H9 (cell line): Measurements from ENCODE around the gene HSD17B3. TPM values are rescaled to one million over a fixed set of nuclear protein-coding genes. Genes with fewer than 3 reads are reported as not detected.

Experiments used
- DNase-seq: peaks from one replicate; pipeline ENCODE4 v3.0.0-alpha.2; 2017
- H2AFZ ChIP-seq: one replicate; pipeline ENCODE4 v1.6.1; 2013; ENCODE audit warnings: mild to moderate bottlenecking, low read length, control low read depth, moderate library complexity
- H2AK5ac ChIP-seq: 2 replicates; pipeline ENCODE4 v1.6.1; 2013; ENCODE audit warnings: low read length, control low read depth, mixed read lengths; ENCODE audit not compliant: insufficient read length
- H2BK120ac ChIP-seq: one replicate; pipeline ENCODE4 v1.6.1; 2013; ENCODE audit warnings: low read depth, mild to moderate bottlenecking, low read length, control low read depth, inconsistent platforms; ENCODE audit not compliant: poor library complexity, severe bottlenecking
- H2BK12ac ChIP-seq: 2 replicates; pipeline ENCODE4 v1.6.1; 2013; ENCODE audit warnings: low read length, control low read depth, mixed read lengths, low read depth; ENCODE audit not compliant: insufficient read length
- H2BK15ac ChIP-seq: 2 replicates; pipeline ENCODE4 v1.6.1; 2013; ENCODE audit warnings: low read depth, low read length, control low read depth
- H2BK20ac ChIP-seq: one replicate; pipeline ENCODE4 v1.6.1; 2013; ENCODE audit warnings: low read depth, mild to moderate bottlenecking, low read length, control low read depth, inconsistent platforms; ENCODE audit not compliant: poor library complexity, severe bottlenecking
- H2BK5ac ChIP-seq: 2 replicates; pipeline ENCODE4 v1.6.1; 2013; ENCODE audit warnings: low read length, control low read depth, mixed read lengths; ENCODE audit not compliant: insufficient read length
- H3K14ac ChIP-seq: 2 replicates; pipeline ENCODE4 v1.6.1; 2013; ENCODE audit warnings: low read length, control low read depth; ENCODE audit not compliant: insufficient read depth
- H3K18ac ChIP-seq: 2 replicates; pipeline ENCODE4 v1.6.1; 2013; ENCODE audit warnings: low read depth, mild to moderate bottlenecking, mixed read lengths, low read length, control low read depth; ENCODE audit not compliant: insufficient read length
- H3K23ac ChIP-seq: 2 replicates; pipeline ENCODE4 v1.6.1; 2013; ENCODE audit warnings: low read length, control low read depth, mixed read lengths, low read depth; ENCODE audit not compliant: insufficient read length
- H3K23me2 ChIP-seq: 2 replicates; pipeline ENCODE4 v1.6.1; 2013; ENCODE audit warnings: low read depth, mild to moderate bottlenecking, mixed read lengths, low read length, control low read depth; ENCODE audit not compliant: insufficient read length, poor library complexity, severe bottlenecking
- H3K27ac ChIP-seq: 2 replicates; pipeline ENCODE4 v1.5.1; 2013; ENCODE audit warnings: low read length, control low read depth, mixed read lengths, low read depth; ENCODE audit not compliant: insufficient read length
- H3K27me3 ChIP-seq: 2 replicates; pipeline ENCODE4 v1.6.1; 2013; ENCODE audit warnings: low read length, control low read depth, inconsistent platforms; ENCODE audit not compliant: insufficient read depth
- H3K4ac ChIP-seq: 2 replicates; pipeline ENCODE4 v1.6.1; 2013; ENCODE audit warnings: low read depth, mild to moderate bottlenecking, control low read depth, inconsistent platforms, low read length, moderate library complexity
- H3K4me1 ChIP-seq: 2 replicates; pipeline ENCODE4 v1.6.1; 2013; ENCODE audit warnings: low read length, control low read depth, inconsistent platforms; ENCODE audit not compliant: insufficient read depth
- H3K4me2 ChIP-seq: 2 replicates; pipeline ENCODE4 v1.6.1; 2013; ENCODE audit warnings: low read length, control low read depth, mixed read lengths; ENCODE audit not compliant: insufficient read length, insufficient read depth
- H3K56ac ChIP-seq: 2 replicates; pipeline ENCODE4 v1.6.1; 2013; ENCODE audit warnings: low read depth, mild to moderate bottlenecking, mixed read lengths, low read length, control low read depth; ENCODE audit not compliant: insufficient read length
- H3K79me1 ChIP-seq: 2 replicates; pipeline ENCODE4 v1.6.1; 2013; ENCODE audit warnings: low read depth, mild to moderate bottlenecking, moderate library complexity, low read length, control low read depth, inconsistent platforms; ENCODE audit not compliant: insufficient read depth, poor library complexity, severe bottlenecking
- H3K79me2 ChIP-seq: 2 replicates; pipeline ENCODE4 v1.6.1; 2013; ENCODE audit warnings: low read length, control low read depth, inconsistent platforms; ENCODE audit not compliant: insufficient read depth
- H3K9ac ChIP-seq: 2 replicates; pipeline ENCODE4 v1.6.1; 2013; ENCODE audit warnings: low read length, control low read depth, mixed read lengths; ENCODE audit not compliant: insufficient read length; ENCODE audit errors: extremely low read depth
- H3K9me3 ChIP-seq: one replicate; pipeline ENCODE4 v1.6.1; 2013; ENCODE audit warnings: low read depth, low read length, inconsistent platforms; ENCODE audit not compliant: control insufficient read depth
- H3T11ph ChIP-seq: one replicate; pipeline ENCODE4 v1.6.1; 2013; ENCODE audit warnings: mild to moderate bottlenecking, low read length, control low read depth, inconsistent platforms
- H4K20me1 ChIP-seq: one replicate; pipeline ENCODE4 v1.6.1; 2013; ENCODE audit not compliant: control insufficient read depth, insufficient read length, insufficient read depth
- H4K5ac ChIP-seq: 2 replicates; pipeline ENCODE4 v1.6.1; 2013; ENCODE audit warnings: low read depth, mild to moderate bottlenecking, mixed read lengths, low read length, control low read depth; ENCODE audit not compliant: insufficient read length
- H4K8ac ChIP-seq: replicated peaks from 2 replicates; pipeline ENCODE4 v1.6.1; 2013; ENCODE audit warnings: low read length, control low read depth, mixed read lengths, low read depth; ENCODE audit not compliant: insufficient read length
- H4K91ac ChIP-seq: 2 replicates; pipeline ENCODE4 v1.6.1; 2013; ENCODE audit warnings: low read depth, mild to moderate bottlenecking, moderate library complexity, mixed read lengths, low read length, control low read depth; ENCODE audit not compliant: insufficient read length
- H3K27ac Mint-ChIP-seq, 3 experiments: 2 replicates in 2 of 3; 3 replicates in 1 of 3; pipeline ENCODE4 v1.8.0; 2020 to 2021; ENCODE audit warnings: mixed read lengths in 3 of 3, mild to moderate bottlenecking in 1 of 3, moderate library complexity in 1 of 3
- H3K27me3 Mint-ChIP-seq: 2 replicates; pipeline ENCODE4 v1.8.0; 2021; ENCODE audit warnings: low read depth, mild to moderate bottlenecking, moderate library complexity, mixed read lengths
- H3K36me3 Mint-ChIP-seq, 3 experiments: 2 replicates in 2 of 3; 3 replicates in 1 of 3; pipeline ENCODE4 v1.8.0; 2020 to 2021; ENCODE audit warnings: low read depth in 3 of 3, mixed read lengths in 3 of 3; ENCODE audit not compliant: insufficient read depth in 1 of 3
- H3K4me1 Mint-ChIP-seq, 2 experiments: 2 replicates each; pipeline ENCODE4 v1.8.0; 2020; ENCODE audit warnings: mixed read lengths in 2 of 2
- H3K4me3 Mint-ChIP-seq, 2 experiments: 2 replicates in 1 of 2; 3 replicates in 1 of 2; pipeline ENCODE4 v1.8.0; 2020 to 2021; ENCODE audit warnings: mild to moderate bottlenecking in 2 of 2, mixed read lengths in 2 of 2, moderate library complexity in 1 of 2
- H3K9me3 Mint-ChIP-seq, 2 experiments: 2 replicates in 1 of 2; 3 replicates in 1 of 2; pipeline ENCODE4 v1.8.0; 2020; ENCODE audit warnings: mild to moderate bottlenecking in 2 of 2, mixed read lengths in 2 of 2, moderate library complexity in 1 of 2
- WGBS: extraction: QIAGEN DNeasy Blood & Tissue Kit; methylation state at CpG from one replicate; pipeline ENCODE4 v1.1.7; 2013; ENCODE audit warnings: missing lambda C conversion rate, low lambda C conversion rate, mixed read lengths; ENCODE audit not compliant: insufficient read length; ENCODE audit errors: extremely low coverage; 5-methylcytosine and 5-hydroxymethylcytosine counted together
- total RNA-seq: library from RNA; stranded (reverse); gene quantifications from 2 replicates; pipeline ENCODE4 v1.2.1, GENCODE V29; 2021
- TF ChIP-seq, protein P1 (sequence below): fragments of 200-600 bp; sonication (generic); conservative IDR thresholded peaks from 3 replicates; pipeline ENCODE4 v1.8.0; 2021; ENCODE audit warnings: antibody characterized with exemption, mild to moderate bottlenecking

Gene HSD17B3
- total RNA-seq, 1 experiment from 2014 or later, result not detected

DNA sequence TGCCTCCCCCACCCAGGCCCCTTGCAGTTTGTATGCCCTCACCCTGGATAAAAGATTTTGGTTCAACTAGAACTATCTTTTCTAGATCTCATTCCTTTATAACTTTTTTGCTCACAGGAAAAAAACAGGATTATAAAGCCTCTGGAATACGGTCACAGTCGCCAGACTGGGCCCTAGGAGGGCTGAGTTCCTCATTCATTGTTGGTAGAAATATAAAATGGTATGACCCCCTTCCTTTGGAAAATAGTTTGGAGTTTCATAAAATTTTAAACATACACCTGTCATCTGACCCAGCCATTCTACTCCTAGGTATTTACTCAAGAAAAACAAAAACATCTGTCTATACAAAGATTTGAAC, 82.1 kb downstream of the HSD17B3 start:
- Histone ChIP-seq H2BK12ac (no peak overlapping the region), H3K23ac (no peak overlapping the region), H3K79me1 (no peaks in the 10 kb centered on the region), H2BK5ac (no peak overlapping the region), H3T11ph (no peak overlapping the region), H3K4ac (no peak overlapping the region), H3K18ac (no peak overlapping the region), H4K20me1 (no peaks in the 10 kb centered on the region), H2BK120ac (no peak overlapping the region), H2AFZ (no peak overlapping the region), H3K79me2 (0 out of 2 replicates have a peak, but pooled peaks cover 1% of the 10 kb centered on the region), H3K4me2 (no peak overlapping the region), H3K27me3 (no peaks in the 10 kb centered on the region), H3K9ac (no peak overlapping the region), H3K27ac (no peak overlapping the region), H2BK20ac (no peak overlapping the region), H4K91ac (no peak overlapping the region), H3K23me2 (no peaks in the 10 kb centered on the region), H4K5ac (no peak overlapping the region), H4K8ac (no peak overlapping the region), H3K4me1 (no peaks in the 10 kb centered on the region), H3K14ac (no peak overlapping the region), H2AK5ac (no peak overlapping the region), H3K9me3 (no peaks in the 10 kb centered on the region), H2BK15ac (no peak overlapping the region), H3K56ac (no peak overlapping the region)
- TF ChIP-seq, protein P1, sequence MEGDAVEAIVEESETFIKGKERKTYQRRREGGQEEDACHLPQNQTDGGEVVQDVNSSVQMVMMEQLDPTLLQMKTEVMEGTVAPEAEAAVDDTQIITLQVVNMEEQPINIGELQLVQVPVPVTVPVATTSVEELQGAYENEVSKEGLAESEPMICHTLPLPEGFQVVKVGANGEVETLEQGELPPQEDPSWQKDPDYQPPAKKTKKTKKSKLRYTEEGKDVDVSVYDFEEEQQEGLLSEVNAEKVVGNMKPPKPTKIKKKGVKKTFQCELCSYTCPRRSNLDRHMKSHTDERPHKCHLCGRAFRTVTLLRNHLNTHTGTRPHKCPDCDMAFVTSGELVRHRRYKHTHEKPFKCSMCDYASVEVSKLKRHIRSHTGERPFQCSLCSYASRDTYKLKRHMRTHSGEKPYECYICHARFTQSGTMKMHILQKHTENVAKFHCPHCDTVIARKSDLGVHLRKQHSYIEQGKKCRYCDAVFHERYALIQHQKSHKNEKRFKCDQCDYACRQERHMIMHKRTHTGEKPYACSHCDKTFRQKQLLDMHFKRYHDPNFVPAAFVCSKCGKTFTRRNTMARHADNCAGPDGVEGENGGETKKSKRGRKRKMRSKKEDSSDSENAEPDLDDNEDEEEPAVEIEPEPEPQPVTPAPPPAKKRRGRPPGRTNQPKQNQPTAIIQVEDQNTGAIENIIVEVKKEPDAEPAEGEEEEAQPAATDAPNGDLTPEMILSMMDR, result no peak; the same call in 2 of the 3 replicates
- Mint-ChIP-seq H3K36me3 (peaks cover 6 to 10% (median 8%) of the 10 kb centered on the region in 3 experiments), H3K27ac (no peak overlapping the region), H3K4me1 (peaks cover 13 to 14% of the 10 kb centered on the region in 2 experiments), H3K4me3 (no peak overlapping the region), H3K9me3 (peaks cover 11 to 12% of the 10 kb centered on the region in 2 experiments), H3K27me3 (peaks cover 37% of the 10 kb centered on the region)
- DNase-seq, result no peak
- no CpG with 5 or more reads among the region's 2 CpGs for WGBS
